ENCODE data around the gene CEP41.

Gene CEP41

DNA sequence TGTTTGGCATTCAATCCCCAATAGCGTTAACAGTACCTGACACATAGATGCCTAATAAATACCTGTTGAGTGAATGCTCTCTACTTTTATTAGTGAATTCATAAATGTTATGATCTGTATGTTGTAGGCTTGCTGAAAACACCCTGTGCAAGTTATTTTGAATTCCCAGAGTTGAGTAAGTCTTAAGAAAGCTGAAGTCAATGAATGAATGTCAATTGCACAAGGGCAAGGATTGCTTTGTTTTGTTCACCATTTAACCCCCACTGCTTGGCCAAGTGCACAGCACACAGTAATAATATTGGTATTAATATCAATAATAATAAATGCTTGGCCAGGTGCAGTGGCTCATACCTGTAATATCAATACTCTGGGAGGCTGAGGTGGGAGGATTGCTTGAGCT lies 50.3 kb downstream of the CEP41 start:
- TF ChIP-seq, protein P1, sequence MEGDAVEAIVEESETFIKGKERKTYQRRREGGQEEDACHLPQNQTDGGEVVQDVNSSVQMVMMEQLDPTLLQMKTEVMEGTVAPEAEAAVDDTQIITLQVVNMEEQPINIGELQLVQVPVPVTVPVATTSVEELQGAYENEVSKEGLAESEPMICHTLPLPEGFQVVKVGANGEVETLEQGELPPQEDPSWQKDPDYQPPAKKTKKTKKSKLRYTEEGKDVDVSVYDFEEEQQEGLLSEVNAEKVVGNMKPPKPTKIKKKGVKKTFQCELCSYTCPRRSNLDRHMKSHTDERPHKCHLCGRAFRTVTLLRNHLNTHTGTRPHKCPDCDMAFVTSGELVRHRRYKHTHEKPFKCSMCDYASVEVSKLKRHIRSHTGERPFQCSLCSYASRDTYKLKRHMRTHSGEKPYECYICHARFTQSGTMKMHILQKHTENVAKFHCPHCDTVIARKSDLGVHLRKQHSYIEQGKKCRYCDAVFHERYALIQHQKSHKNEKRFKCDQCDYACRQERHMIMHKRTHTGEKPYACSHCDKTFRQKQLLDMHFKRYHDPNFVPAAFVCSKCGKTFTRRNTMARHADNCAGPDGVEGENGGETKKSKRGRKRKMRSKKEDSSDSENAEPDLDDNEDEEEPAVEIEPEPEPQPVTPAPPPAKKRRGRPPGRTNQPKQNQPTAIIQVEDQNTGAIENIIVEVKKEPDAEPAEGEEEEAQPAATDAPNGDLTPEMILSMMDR (IDR thresholded peaks at IDR 0.05; ENCODE audit: low read length): no peak
- TF ChIP-seq EZH2 (optimal IDR thresholded peaks at IDR 0.05; ENCODE audit: low read depth, low read length) (no peak), EZH2phosphoT487 (IDR thresholded peaks at IDR 0.05; ENCODE audit: low read length) (no peak)
- no peaks in the 10 kb centered on the region for H3F3A ChIP-seq (ENCODE audit: insufficient read depth, low read length)
- no peak for DNase-seq

DNA sequence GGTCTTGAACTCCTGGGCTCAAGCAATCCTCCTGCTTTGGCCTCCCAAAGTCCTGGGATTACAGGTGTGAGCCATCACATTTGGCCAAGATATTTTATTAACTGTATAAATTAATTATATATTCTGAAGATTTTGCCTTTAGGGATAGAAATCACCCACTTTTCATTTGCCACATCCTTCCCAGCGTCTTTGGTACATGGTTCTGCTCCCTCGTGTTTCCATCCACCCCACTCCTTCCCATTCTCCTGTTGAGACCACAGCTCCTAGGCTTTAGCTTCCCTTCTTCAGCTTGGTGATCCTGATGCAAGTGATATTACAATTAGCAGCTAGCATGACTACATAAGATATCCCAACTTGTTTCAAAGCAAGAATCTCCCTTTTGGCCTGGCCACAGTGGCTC lies 52.1 kb downstream of the CEP41 start:
- no peak for TF ChIP-seq EZH2phosphoT487 (IDR thresholded peaks at IDR 0.05; ENCODE audit: low read length)
- TF ChIP-seq, protein P1 (IDR thresholded peaks at IDR 0.05; ENCODE audit: low read length): no peak
- TF ChIP-seq EZH2 (optimal IDR thresholded peaks at IDR 0.05; ENCODE audit: low read depth, low read length): no peak
- no peaks in the 10 kb centered on the region for H3K79me2 ChIP-seq (ENCODE audit: low read length)
- H3K4me2 ChIP-seq (ENCODE audit: low read depth, low read length): no peak overlapping the region
- no peaks in the 10 kb centered on the region for H3K4me1 ChIP-seq (ENCODE audit: low read length)
- H4K20me1 ChIP-seq (ENCODE audit: insufficient read depth, low read length): no peaks in the 10 kb centered on the region
- H3K9ac ChIP-seq (ENCODE audit: low read length): no peak overlapping the region
- no peak overlapping the region for H3K4me3 ChIP-seq (ENCODE audit: low read length)
- no peaks in the 10 kb centered on the region for H3K9me2 ChIP-seq (replicated peaks; ENCODE audit: insufficient read depth, low read length)
- no peaks in the 10 kb centered on the region for H3K27me3 ChIP-seq (replicated peaks; ENCODE audit: insufficient read depth, low read length)
- H3F3A ChIP-seq (ENCODE audit: insufficient read depth, low read length): no peaks in the 10 kb centered on the region
- no peak overlapping the region for H3K27ac ChIP-seq (ENCODE audit: low read length)
- H3K36me3 ChIP-seq (replicated peaks; ENCODE audit: insufficient read depth, low read length): no peaks in the 10 kb centered on the region
- DNase-seq: no peak
- H2AFZ ChIP-seq (ENCODE audit: low read length): no peak overlapping the region
- no peaks in the 10 kb centered on the region for H3K9me3 ChIP-seq (replicated peaks; ENCODE audit: insufficient read depth, low read length)

More for the DNA sequence above, 50.3 kb downstream of the CEP41 start:
- Histone ChIP-seq H3K27ac (ENCODE audit: low read length) (no peak overlapping the region), H3K9me3 (replicated peaks; ENCODE audit: insufficient read depth, low read length) (no peaks in the 10 kb centered on the region), H3K9ac (ENCODE audit: low read length) (no peak overlapping the region), H3K79me2 (ENCODE audit: low read length) (no peaks in the 10 kb centered on the region), H3K4me1 (ENCODE audit: low read length) (no peaks in the 10 kb centered on the region), H3K9me2 (replicated peaks; ENCODE audit: insufficient read depth, low read length) (no peaks in the 10 kb centered on the region), H4K20me1 (ENCODE audit: insufficient read depth, low read length) (no peaks in the 10 kb centered on the region), H3K4me3 (ENCODE audit: low read length) (no peak overlapping the region), H3K4me2 (ENCODE audit: low read depth, low read length) (no peak overlapping the region), H3K36me3 (replicated peaks; ENCODE audit: insufficient read depth, low read length) (no peaks in the 10 kb centered on the region), H3K27me3 (replicated peaks; ENCODE audit: insufficient read depth, low read length) (no peaks in the 10 kb centered on the region), H2AFZ (ENCODE audit: low read length) (no peak overlapping the region)

DNA sequence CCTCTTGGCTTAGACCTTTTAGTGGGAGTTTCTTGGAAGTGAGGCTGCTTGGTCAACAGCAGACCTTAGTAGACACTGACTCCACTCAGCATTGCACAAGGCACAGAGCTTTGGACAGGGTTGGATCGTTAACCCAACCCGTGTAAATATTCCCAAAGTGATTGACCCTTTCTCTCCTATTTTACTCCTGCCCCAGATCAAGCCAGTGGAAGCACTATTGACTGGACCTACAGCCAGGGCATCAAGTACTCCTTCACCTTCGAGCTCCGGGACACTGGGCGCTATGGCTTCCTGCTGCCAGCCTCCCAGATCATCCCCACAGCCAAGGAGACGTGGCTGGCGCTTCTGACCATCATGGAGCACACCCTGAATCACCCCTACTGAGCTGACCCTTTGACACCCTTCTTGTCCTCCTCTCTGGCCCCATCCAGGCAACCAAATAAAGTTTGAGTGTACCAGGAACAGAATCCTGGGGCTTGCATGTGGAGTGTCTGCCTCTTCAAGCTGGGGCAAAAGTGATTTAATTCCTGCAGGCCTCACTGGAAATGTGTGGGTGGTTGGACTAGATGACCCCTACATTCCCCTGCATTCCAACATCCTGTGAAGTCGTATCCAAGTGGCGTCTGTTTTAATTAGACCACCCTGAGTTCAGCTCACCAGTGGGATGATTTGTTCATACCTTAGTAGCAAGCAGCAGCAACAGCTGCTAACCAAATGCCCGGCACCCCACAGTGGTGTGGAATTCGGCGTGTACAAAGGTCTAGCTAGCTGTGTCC lies 53.0 kb downstream of the CEP41 start:
- H3F3A ChIP-seq (ENCODE audit: insufficient read depth, low read length): no peaks in the 10 kb centered on the region
- no peaks in the 10 kb centered on the region for H4K20me1 ChIP-seq (ENCODE audit: insufficient read depth, low read length)
- H3K79me2 ChIP-seq (ENCODE audit: low read length): no peaks in the 10 kb centered on the region
- H3K4me3 ChIP-seq (ENCODE audit: low read length): no peak overlapping the region
- TF ChIP-seq EZH2 (optimal IDR thresholded peaks at IDR 0.05; ENCODE audit: low read depth, low read length): no peak
- no peak for TF ChIP-seq EZH2phosphoT487 (IDR thresholded peaks at IDR 0.05; ENCODE audit: low read length)
- TF ChIP-seq, protein P1 (IDR thresholded peaks at IDR 0.05; ENCODE audit: low read length): no peak
- DNase-seq: no peak
- no peak overlapping the region for H3K4me2 ChIP-seq (ENCODE audit: low read depth, low read length)
- H2AFZ ChIP-seq (ENCODE audit: low read length): no peak overlapping the region
- H3K9ac ChIP-seq (ENCODE audit: low read length): no peak overlapping the region
- H3K9me3 ChIP-seq (replicated peaks; ENCODE audit: insufficient read depth, low read length): no peaks in the 10 kb centered on the region
- H3K36me3 ChIP-seq (replicated peaks; ENCODE audit: insufficient read depth, low read length): no peaks in the 10 kb centered on the region
- H3K27me3 ChIP-seq (replicated peaks; ENCODE audit: insufficient read depth, low read length): no peaks in the 10 kb centered on the region
- no peak overlapping the region for H3K27ac ChIP-seq (ENCODE audit: low read length)
- no peaks in the 10 kb centered on the region for H3K4me1 ChIP-seq (ENCODE audit: low read length)
- H3K9me2 ChIP-seq (replicated peaks; ENCODE audit: insufficient read depth, low read length): no peaks in the 10 kb centered on the region
